Osteoblast (primary cell): ENCODE data around the gene PLA2G4B. TPM values are rescaled to one million over a fixed set of nuclear protein-coding genes. Genes with fewer than 3 reads are reported as not detected.
A peak's percentile ranks its signal among the peaks of the same experiment; 100 is the strongest.

ENCODE experiments used
- DNase-seq: peaks from one replicate; pipeline ENCODE4 v3.0.0; 2011; ENCODE audit warnings: low spot score, mixed read lengths; ENCODE audit not compliant: insufficient read length; ENCODE audit errors: missing footprints
- H2AFZ ChIP-seq: 2 replicates; pipeline ENCODE4 v1.6.0; 2011; ENCODE audit warnings: mild to moderate bottlenecking, low read length
- H3K27ac ChIP-seq: 2 replicates; pipeline ENCODE4 v1.5.1; 2011; ENCODE audit warnings: mild to moderate bottlenecking, low read depth, low read length, moderate library complexity
- H3K27me3 ChIP-seq: 2 replicates; pipeline ENCODE4 v1.6.0; 2012; ENCODE audit warnings: mild to moderate bottlenecking, control low read depth, inconsistent platforms, low read length, moderate library complexity; ENCODE audit not compliant: insufficient read depth
- H3K36me3 ChIP-seq: 2 replicates; pipeline ENCODE4 v1.5.1; 2011; ENCODE audit warnings: mild to moderate bottlenecking, low read length, control low read depth, moderate library complexity; ENCODE audit not compliant: insufficient read depth
- H3K4me1 ChIP-seq: 2 replicates; pipeline ENCODE4 v1.5.1; 2011; ENCODE audit warnings: mild to moderate bottlenecking, low read length, control low read depth, moderate library complexity; ENCODE audit not compliant: insufficient read depth
- H3K4me2 ChIP-seq: 2 replicates; pipeline ENCODE4 v1.6.0; 2011; ENCODE audit warnings: mild to moderate bottlenecking, low read length; ENCODE audit not compliant: insufficient read depth
- H3K4me3 ChIP-seq: fragments of 200-600 bp; sonication (generic); 3 replicates; pipeline ENCODE4 v1.5.1; 2012; ENCODE audit warnings: mild to moderate bottlenecking, low read length, inconsistent platforms; ENCODE audit not compliant: insufficient read depth
- H3K79me2 ChIP-seq: 2 replicates; pipeline ENCODE4 v1.6.0; 2012; ENCODE audit warnings: mild to moderate bottlenecking, low read length, control low read depth, inconsistent platforms; ENCODE audit not compliant: insufficient read depth
- H3K9me3 ChIP-seq: 2 replicates; pipeline ENCODE4 v1.5.1; 2011; ENCODE audit warnings: low read depth, low read length, control low read depth
- H4K20me1 ChIP-seq: 2 replicates; pipeline ENCODE4 v1.6.0; 2012; ENCODE audit warnings: mild to moderate bottlenecking, low read length, control low read depth; ENCODE audit not compliant: insufficient read depth
- total RNA-seq: library from RNA; depleted of rRNA; stranded (reverse); fragments of >200 nt; gene quantifications from 2 replicates; pipeline ENCODE4 v1.2.3, GENCODE V29; 2012
- TF ChIP-seq, protein P1 (sequence below): IDR thresholded peaks from 2 replicates; pipeline ENCODE4 v1.5.1; 2011; ENCODE audit warnings: mild to moderate bottlenecking, low read depth, low read length, moderate library complexity; ENCODE audit errors: extremely low read depth

The PLA2G4B gene
- total RNA-seq, 1 donor, result 0.72 TPM

DNA sequence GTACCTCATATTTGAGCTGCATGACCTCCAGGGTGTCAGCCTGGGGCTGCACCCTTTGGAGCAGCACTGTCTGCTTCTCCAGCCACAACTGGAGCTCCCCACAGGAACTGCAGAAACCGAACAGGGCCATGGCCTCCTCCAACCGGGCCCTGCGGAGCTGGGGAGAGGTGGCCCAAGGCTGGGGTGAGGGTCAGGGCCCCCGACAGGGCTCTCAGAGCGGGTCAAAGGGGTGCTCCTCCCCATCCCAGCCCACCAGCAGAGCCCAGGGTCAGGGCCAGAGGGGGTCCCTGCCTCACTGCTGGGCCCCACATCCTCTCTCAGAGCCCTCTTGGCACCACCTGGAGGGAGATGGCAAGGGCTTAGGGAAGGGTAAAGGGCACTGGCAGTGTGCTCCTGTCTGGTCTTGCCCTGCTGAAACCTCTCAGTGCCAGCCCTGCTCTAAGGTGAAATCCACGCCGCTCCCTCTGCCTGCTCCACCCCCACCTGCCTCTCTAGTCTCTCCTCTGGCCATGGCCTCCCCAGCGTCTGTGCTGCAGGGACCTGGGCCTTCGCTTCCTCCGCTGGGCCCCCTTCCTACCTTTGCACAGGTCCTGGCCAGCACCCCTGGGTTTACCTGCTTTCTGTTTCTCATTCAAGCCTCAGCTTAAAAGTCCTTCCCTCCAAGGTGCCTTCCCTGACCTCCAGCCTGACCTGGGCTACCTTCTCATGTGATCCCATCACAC, 41.7 kb downstream of the PLA2G4B start:
- Histone ChIP-seq H3K27ac (no peak overlapping the region), H3K36me3 (no peaks in the 10 kb centered on the region), H2AFZ (no peak overlapping the region), H3K27me3 (peaks cover 9% of the 10 kb centered on the region), H3K4me3 (no peak overlapping the region), H3K79me2 (no peaks in the 10 kb centered on the region), H3K4me2 (no peak overlapping the region), H3K9me3 (no peaks in the 10 kb centered on the region), H3K4me1 (no peaks in the 10 kb centered on the region), H4K20me1 (no peaks in the 10 kb centered on the region)
- no peak for DNase-seq
- TF ChIP-seq, protein P1, sequence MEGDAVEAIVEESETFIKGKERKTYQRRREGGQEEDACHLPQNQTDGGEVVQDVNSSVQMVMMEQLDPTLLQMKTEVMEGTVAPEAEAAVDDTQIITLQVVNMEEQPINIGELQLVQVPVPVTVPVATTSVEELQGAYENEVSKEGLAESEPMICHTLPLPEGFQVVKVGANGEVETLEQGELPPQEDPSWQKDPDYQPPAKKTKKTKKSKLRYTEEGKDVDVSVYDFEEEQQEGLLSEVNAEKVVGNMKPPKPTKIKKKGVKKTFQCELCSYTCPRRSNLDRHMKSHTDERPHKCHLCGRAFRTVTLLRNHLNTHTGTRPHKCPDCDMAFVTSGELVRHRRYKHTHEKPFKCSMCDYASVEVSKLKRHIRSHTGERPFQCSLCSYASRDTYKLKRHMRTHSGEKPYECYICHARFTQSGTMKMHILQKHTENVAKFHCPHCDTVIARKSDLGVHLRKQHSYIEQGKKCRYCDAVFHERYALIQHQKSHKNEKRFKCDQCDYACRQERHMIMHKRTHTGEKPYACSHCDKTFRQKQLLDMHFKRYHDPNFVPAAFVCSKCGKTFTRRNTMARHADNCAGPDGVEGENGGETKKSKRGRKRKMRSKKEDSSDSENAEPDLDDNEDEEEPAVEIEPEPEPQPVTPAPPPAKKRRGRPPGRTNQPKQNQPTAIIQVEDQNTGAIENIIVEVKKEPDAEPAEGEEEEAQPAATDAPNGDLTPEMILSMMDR, result no peak

DNA sequence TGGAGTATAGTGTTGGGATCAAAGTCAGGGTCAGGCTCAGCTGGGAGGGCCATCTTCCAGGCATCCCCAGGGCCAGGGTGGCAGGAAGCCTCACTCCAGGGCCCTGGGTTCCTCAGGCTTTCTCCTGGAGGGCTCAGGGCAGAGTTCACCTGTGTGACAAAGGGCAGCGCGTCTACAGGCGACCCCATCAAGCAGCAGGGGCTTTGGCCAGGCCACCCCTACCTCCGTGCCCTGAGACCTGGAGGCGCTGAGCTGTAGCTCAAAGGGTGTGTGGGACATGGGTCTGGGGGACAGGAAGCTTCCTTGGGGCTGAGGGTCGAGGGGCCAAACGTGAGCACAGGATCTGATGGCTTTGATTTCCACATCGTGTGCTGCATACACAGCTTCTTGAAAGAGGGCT, 42.4 kb downstream of the PLA2G4B start:
- Histone ChIP-seq H3K36me3 (no peaks in the 10 kb centered on the region), H3K79me2 (no peaks in the 10 kb centered on the region), H2AFZ (peak overlapping the region; percentile 74), H3K27me3 (peaks cover 9% of the 10 kb centered on the region), H3K27ac (no peak overlapping the region), H3K4me2 (no peak overlapping the region), H3K4me1 (no peaks in the 10 kb centered on the region), H3K9me3 (no peaks in the 10 kb centered on the region), H4K20me1 (no peaks in the 10 kb centered on the region), H3K4me3 (no peak overlapping the region)
- TF ChIP-seq, protein P1, result no peak
- no peak for DNase-seq

- H3K9me3 ChIP-seq, result no peaks in the 10 kb centered on the region
- H3K4me2 ChIP-seq, result peak overlapping the region; percentile 61
- no peaks in the 10 kb centered on the region for H3K79me2 ChIP-seq
- peak overlapping the region; percentile 74 for H2AFZ ChIP-seq
- H3K4me1 ChIP-seq, result no peaks in the 10 kb centered on the region
- no peak overlapping the region for H3K27ac ChIP-seq
- H4K20me1 ChIP-seq, result no peaks in the 10 kb centered on the region
- no peaks in the 10 kb centered on the region for H3K36me3 ChIP-seq
- no peak for DNase-seq
- H3K4me3 ChIP-seq, result peak overlapping the region; percentile 22
- TF ChIP-seq, protein P1, result no peak
- peaks cover 9% of the 10 kb centered on the region for H3K27me3 ChIP-seq
Observed at GRCh38 chr15:41881550-41881919, 42.9 kb downstream of the PLA2G4B start.

GRCh38 chr15:41881920-41882688, 43.5 kb downstream of the PLA2G4B start:
- Histone ChIP-seq H3K27me3 (peaks cover 9% of the 10 kb centered on the region), H3K4me1 (no peaks in the 10 kb centered on the region), H3K4me2 (peak overlapping the region; percentile 61), H3K27ac (no peak overlapping the region), H3K4me3 (peak overlapping the region; percentile 22), H3K9me3 (no peaks in the 10 kb centered on the region), H2AFZ (peak overlapping the region; percentile 74), H4K20me1 (no peaks in the 10 kb centered on the region), H3K36me3 (no peaks in the 10 kb centered on the region), H3K79me2 (no peaks in the 10 kb centered on the region)
- no peak for DNase-seq
- TF ChIP-seq, protein P1, result no peak
